DND-41 (cell line): ENCODE data around the gene WNK2.
"Not testable (repeated sequence)": the region's sequence is repeated elsewhere in the genome, so short reads cannot be mapped to it uniquely, and the experiment has no call there.

ENCODE experiments used
- ATAC-seq: fragments of 200-7000 bp; cut with Tn5 transposase; 3 replicates; pipeline ENCODE4 v1.9.1; 2021; ENCODE audit warnings: low read depth; ENCODE audit not compliant: insufficient read depth
- DNase-seq: peaks from one replicate; pipeline ENCODE4 v3.0.0-alpha.2; 2020
- H2AFZ ChIP-seq: 2 replicates; pipeline ENCODE4 v1.6.0; 2012; ENCODE audit warnings: low read depth, low read length
- H3K27ac ChIP-seq: 2 replicates; pipeline ENCODE4 v1.5.1; 2012; ENCODE audit warnings: low read length, inconsistent platforms
- H3K27me3 ChIP-seq: fragments of 200-600 bp; sonication (generic); 2 replicates; pipeline ENCODE4 v1.6.0; 2012; ENCODE audit warnings: low read length, mild to moderate bottlenecking, inconsistent platforms; ENCODE audit not compliant: insufficient read depth, poor library complexity
- H3K36me3 ChIP-seq: 2 replicates; pipeline ENCODE4 v1.5.1; 2012; ENCODE audit warnings: low read length, inconsistent platforms; ENCODE audit not compliant: insufficient read depth
- H3K4me1 ChIP-seq: 2 replicates; pipeline ENCODE4 v1.5.1; 2012; ENCODE audit warnings: mild to moderate bottlenecking, low read length; ENCODE audit not compliant: insufficient read depth
- H3K4me2 ChIP-seq: 2 replicates; pipeline ENCODE4 v1.6.0; 2012; ENCODE audit warnings: mild to moderate bottlenecking, moderate library complexity, low read length, inconsistent platforms; ENCODE audit not compliant: insufficient read depth
- H3K4me3 ChIP-seq, 2 experiments: fragments of 200-600 bp in 1 of 2; shearing (Covaris generic) in 1 of 2; 2 replicates each; pipeline ENCODE4 v1.5.1; 2012 to 2016; ENCODE audit warnings: inconsistent platforms in 2 of 2, low read length in 2 of 2, mild to moderate bottlenecking in 2 of 2, low read depth in 1 of 2, moderate library complexity in 1 of 2
- H3K79me2 ChIP-seq: 2 replicates; pipeline ENCODE4 v1.6.0; 2012; ENCODE audit warnings: low read length, inconsistent platforms; ENCODE audit not compliant: insufficient read depth
- H3K9ac ChIP-seq: 2 replicates; pipeline ENCODE4 v1.6.0; 2012; ENCODE audit warnings: low read depth, mild to moderate bottlenecking, inconsistent platforms, low read length, moderate library complexity
- H3K9me3 ChIP-seq: 2 replicates; pipeline ENCODE4 v1.5.1; 2012; ENCODE audit warnings: low read length, moderate library complexity, mild to moderate bottlenecking, inconsistent platforms; ENCODE audit not compliant: insufficient read depth, severe bottlenecking
- H4K20me1 ChIP-seq: 2 replicates; pipeline ENCODE4 v1.6.0; 2012; ENCODE audit warnings: low read length; ENCODE audit not compliant: insufficient read depth
- CTCF ChIP-seq: IDR thresholded peaks from 2 replicates; pipeline ENCODE4 v1.5.1; 2012; ENCODE audit warnings: borderline replicate concordance, low read length, moderate library complexity, mild to moderate bottlenecking; ENCODE audit not compliant: poor library complexity, severe bottlenecking; ENCODE audit errors: extremely low read depth
- EZH2 ChIP-seq: IDR thresholded peaks from 3 replicates; pipeline ENCODE4 v1.6.1; 2012; ENCODE audit warnings: borderline replicate concordance, low read depth, mild to moderate bottlenecking, moderate library complexity, low read length, inconsistent platforms; ENCODE audit not compliant: severe bottlenecking

The WNK2 gene

GRCh38 chr9:93321220-93321610 lies 137.3 kb downstream of the WNK2 start:
- ATAC-seq: no peak
- Histone ChIP-seq H3K9ac (no peak overlapping the region), H3K4me2 (no peak overlapping the region)

GRCh38 chr9:93323446-93323954 lies 139.6 kb downstream of the WNK2 start:
- H3K9ac ChIP-seq, H3K4me1 ChIP-seq, H3K79me2 ChIP-seq, ATAC-seq, H3K9me3 ChIP-seq, H3K4me2 ChIP-seq, H2AFZ ChIP-seq, H3K27me3 ChIP-seq, H3K36me3 ChIP-seq, H3K4me3 ChIP-seq, DNase-seq, H3K27ac ChIP-seq, H4K20me1 ChIP-seq: not testable (repeated sequence)

More at GRCh38 chr9:93321220-93321610, 137.3 kb downstream of the WNK2 start:
- Histone ChIP-seq H4K20me1 (no peaks in the 10 kb centered on the region), H2AFZ (no peak overlapping the region), H3K9me3 (no peaks in the 10 kb centered on the region), H3K4me1 (no peaks in the 10 kb centered on the region), H3K27ac (no peak overlapping the region), H3K27me3 (no peaks in the 10 kb centered on the region), H3K36me3 (no peaks in the 10 kb centered on the region), H3K79me2 (no peaks in the 10 kb centered on the region), H3K4me3 (no peak overlapping the region)
- TF ChIP-seq EZH2 (no peak), CTCF (no peak)
- DNase-seq: no peak

GRCh38 chr9:93324191-93324834 lies 140.4 kb downstream of the WNK2 start:
- H4K20me1 ChIP-seq: no peaks in the 10 kb centered on the region
- no peaks in the 10 kb centered on the region for H3K9me3 ChIP-seq
- TF ChIP-seq EZH2 (no peak), CTCF (no peak)

GRCh38 chr9:93325307-93326035 lies 141.5 kb downstream of the WNK2 start:
- DNase-seq (no peak), ATAC-seq (no peak)
- Histone ChIP-seq H3K9me3 (no peaks in the 10 kb centered on the region), H3K27me3 (no peaks in the 10 kb centered on the region), H4K20me1 (no peaks in the 10 kb centered on the region), H3K4me1 (no peaks in the 10 kb centered on the region), H3K9ac (no peak overlapping the region), H3K79me2 (no peaks in the 10 kb centered on the region), H3K36me3 (no peaks in the 10 kb centered on the region), H3K4me3 (no peak overlapping the region), H2AFZ (no peak overlapping the region), H3K4me2 (no peak overlapping the region), H3K27ac (no peak overlapping the region)
- no peak for TF ChIP-seq CTCF
- TF ChIP-seq EZH2: no peak

More at GRCh38 chr9:93324191-93324834, 140.4 kb downstream of the WNK2 start:
- H3K4me1 ChIP-seq: no peaks in the 10 kb centered on the region
- H3K4me2 ChIP-seq: no peak overlapping the region
- no peaks in the 10 kb centered on the region for H3K79me2 ChIP-seq
- no peak overlapping the region for H3K4me3 ChIP-seq
- no peak overlapping the region for H3K9ac ChIP-seq
- H3K36me3 ChIP-seq: no peaks in the 10 kb centered on the region
- H3K27me3 ChIP-seq: no peaks in the 10 kb centered on the region
- ATAC-seq: no peak
- H3K27ac ChIP-seq: no peak overlapping the region
- DNase-seq: no peak
- H2AFZ ChIP-seq: no peak overlapping the region
